HCT116 (cell line): ENCODE data around the gene CDYL2. TPM values are rescaled to one million over a fixed set of nuclear protein-coding genes. Genes with fewer than 3 reads are reported as not detected.

Experiments used
- ATAC-seq: fragments of 200-7000 bp; cut with Tn5 transposase; 2 replicates; pipeline ENCODE4 v1.9.1; 2020; ENCODE audit warnings: mild to moderate bottlenecking, moderate library complexity
- BruUV-seq: library from RNA; stranded (reverse); fragments of 400-500 nt; replicated peaks from 2 replicates; lab custom pipeline; 2021; lab: Mats Ljungman, UMichigan
- CTCF ChIA-PET: fragments of 300-600 bp; sonication (Branson Sonifier 250); formaldehyde crosslinking; loops from one replicate; lab custom pipeline; 2021; ENCODE audit warnings: antibody characterized with exemption; lab: Charles Lee
- POLR2A ChIA-PET: fragments of 300-600, 350-600 bp; sonication (Branson Sonifier 250); formaldehyde crosslinking; loops from one replicate; lab custom pipeline; 2021; ENCODE audit warnings: antibody characterized with exemption; lab: Charles Lee
- RAD21 ChIA-PET, 2 experiments: fragments of 300-600 bp; sonication (Branson Sonifier 250); formaldehyde crosslinking; loops; one replicate each; lab custom pipeline; 2023; ENCODE audit warnings: low total read pairs in 2 of 2; ENCODE audit not compliant: uncharacterized antibody in 2 of 2, unreplicated experiment in 2 of 2, low non-redundant PET in 1 of 2; lab: Charles Lee
- DNase-seq: peaks from one replicate; pipeline ENCODE4 v3.0.0-alpha.2; 2010; ENCODE audit warnings: low read depth, low spot score
- H2AFZ ChIP-seq: fragments of 200-600 bp; shearing (Covaris generic), sonication (generic); 2 replicates; pipeline ENCODE4 v1.6.1; 2017; ENCODE audit warnings: low read depth, mixed run types, mixed read lengths, antibody characterized with exemption, low read length; ENCODE audit not compliant: poor library complexity, severe bottlenecking
- H3K27ac ChIP-seq: 2 replicates; pipeline ENCODE4 v1.5.1; 2012; ENCODE audit warnings: low read depth, low read length
- H3K27me3 ChIP-seq: fragments of 200-600 bp; sonication (generic); 2 replicates; pipeline ENCODE4 v1.6.1; 2016; ENCODE audit warnings: mixed run types, low read length, mixed read lengths; ENCODE audit not compliant: insufficient read depth
- H3K36me3 ChIP-seq, 2 experiments: fragments of 200-500 bp in 1 of 2; fragments of 200-600 bp in 1 of 2; sonication (Bioruptor generic) in 1 of 2; sonication (generic) in 1 of 2; 2 replicates each; pipeline versions ENCODE4 v1.5.1 to v1.6.1; 2014 to 2016; ENCODE audit warnings: low read length in 2 of 2, inconsistent platforms in 1 of 2, mixed read lengths in 1 of 2, mixed run types in 1 of 2; ENCODE audit not compliant: insufficient read depth in 2 of 2, control insufficient read depth in 1 of 2
- H3K4me1 ChIP-seq, 2 experiments: fragments of 200-600 bp in 1 of 2; sonication (generic) in 1 of 2; 2 replicates each; pipeline versions ENCODE4 v1.5.1 to v1.6.1; 2012 to 2017; ENCODE audit warnings: low read length in 2 of 2, inconsistent platforms in 1 of 2, mild to moderate bottlenecking in 1 of 2, mixed read lengths in 1 of 2, mixed run types in 1 of 2, moderate library complexity in 1 of 2; ENCODE audit not compliant: insufficient read depth in 2 of 2, control insufficient read depth in 1 of 2
- H3K4me2 ChIP-seq: fragments of 200-600 bp; sonication (generic); 2 replicates; pipeline ENCODE4 v1.6.1; 2017; ENCODE audit warnings: mixed run types, low read length, mixed read lengths
- H3K4me3 ChIP-seq, 2 experiments: fragments of 200-600 bp in 1 of 2; sonication (generic) in 1 of 2; replicated peaks in 1 of 2; 2 replicates each; pipeline ENCODE4 v1.5.1; 2011 to 2016; ENCODE audit warnings: low read length in 2 of 2, control low read depth in 1 of 2, low read depth in 1 of 2, mild to moderate bottlenecking in 1 of 2, mixed read lengths in 1 of 2, mixed run types in 1 of 2
- H3K79me2 ChIP-seq: fragments of 200-600 bp; sonication (generic); 2 replicates; pipeline ENCODE4 v1.6.1; 2017; ENCODE audit warnings: mild to moderate bottlenecking, mixed run types, low read length, moderate library complexity, mixed read lengths; ENCODE audit not compliant: insufficient read depth
- H3K9ac ChIP-seq: fragments of 200-600 bp; sonication (generic); 2 replicates; pipeline ENCODE4 v1.6.1; 2016; ENCODE audit warnings: low read length, mixed read lengths
- H3K9me2 ChIP-seq: fragments of 200-600 bp; sonication (generic), shearing (Covaris generic); 2 replicates; pipeline ENCODE4 v1.6.1; 2017; ENCODE audit warnings: mixed run types, mild to moderate bottlenecking, moderate library complexity; ENCODE audit not compliant: insufficient read depth
- H3K9me3 ChIP-seq, 2 experiments: fragments of 200-500 bp in 1 of 2; fragments of 200-600 bp in 1 of 2; sonication (Bioruptor generic) in 1 of 2; sonication (generic) in 1 of 2; 2 replicates each; pipeline ENCODE4 v1.6.1; 2014 to 2017; ENCODE audit warnings: low read length in 2 of 2, mixed read lengths in 2 of 2, inconsistent platforms in 1 of 2, low read depth in 1 of 2, mild to moderate bottlenecking in 1 of 2, mixed run types in 1 of 2, moderate library complexity in 1 of 2; ENCODE audit not compliant: control insufficient read depth in 1 of 2, insufficient read depth in 1 of 2
- H4K20me1 ChIP-seq: fragments of 200-600 bp; sonication (generic), shearing (Covaris generic); 2 replicates; pipeline ENCODE4 v1.6.1; 2017; ENCODE audit warnings: mixed run types, mild to moderate bottlenecking, moderate library complexity; ENCODE audit not compliant: insufficient read depth
- EGR1 ChIP-seq: IDR thresholded peaks from 2 replicates; pipeline ENCODE4 v1.6.1; 2012; ENCODE audit warnings: low read depth
- ELF1 ChIP-seq: IDR thresholded peaks from 2 replicates; pipeline ENCODE4 v1.6.1; 2012; ENCODE audit warnings: low read depth, borderline replicate concordance
- EZH2phosphoT487 ChIP-seq: fragments of 200-600 bp; IDR thresholded peaks from 2 replicates; pipeline ENCODE4 v1.6.1; 2018; ENCODE audit warnings: antibody characterized with exemption, borderline replicate concordance
- RAD21 ChIP-seq: IDR thresholded peaks from 2 replicates; pipeline ENCODE4 v1.6.1; 2012; ENCODE audit warnings: low read depth, mild to moderate bottlenecking
- REST ChIP-seq: IDR thresholded peaks from 2 replicates; pipeline ENCODE4 v1.6.1; 2012; ENCODE audit warnings: low read depth
- SIN3A ChIP-seq: IDR thresholded peaks from 2 replicates; pipeline ENCODE4 v1.6.1; 2012; ENCODE audit warnings: low read depth
- SP1 ChIP-seq: IDR thresholded peaks from 2 replicates; pipeline ENCODE4 v1.6.1; 2012; ENCODE audit warnings: low read depth
- SRF ChIP-seq: IDR thresholded peaks from 2 replicates; pipeline ENCODE4 v1.6.1; 2012; ENCODE audit warnings: low read depth
- ZBTB33 ChIP-seq: IDR thresholded peaks from 2 replicates; pipeline ENCODE4 v1.6.1; 2011; ENCODE audit warnings: mild to moderate bottlenecking, low read length, moderate library complexity; ENCODE audit not compliant: insufficient replicate concordance; ENCODE audit errors: extremely low read depth
- intact Hi-C: fragments of 100-400 bp; cut with micrococcal nuclease; formaldehyde crosslinking; loops from 2 replicates; pipeline ENCODE4 v1.10.0; 2022
- total RNA-seq: library from RNA; stranded (reverse); gene quantifications from one replicate; pipeline ENCODE4 v1.2.1, GENCODE V29; 2021; ENCODE audit not compliant: unreplicated experiment
- TF ChIP-seq, protein P1 (sequence below): IDR thresholded peaks from 2 replicates; pipeline ENCODE4 v1.6.1; 2012

Gene CDYL2
- total RNA-seq, 1 experiment from 2014 or later = 0.10 TPM

DNA sequence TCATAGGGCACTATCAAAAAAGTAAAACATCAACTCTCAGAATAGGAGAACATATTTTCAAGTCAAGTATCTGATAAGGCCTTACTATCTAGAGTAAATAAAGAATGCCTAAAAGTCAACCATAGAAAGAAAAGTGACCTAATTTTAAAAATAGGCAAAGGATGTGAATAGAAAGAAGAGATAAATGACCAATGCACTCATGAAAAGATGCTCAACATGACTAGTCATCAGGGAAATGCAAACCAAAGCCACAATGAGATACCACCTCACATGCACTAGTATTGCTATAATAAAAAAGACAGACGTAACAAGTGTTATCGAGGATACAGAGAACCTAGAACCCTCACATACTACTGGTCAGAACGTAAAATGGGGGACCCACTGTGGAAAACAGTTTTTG lies 172.8 kb downstream of the CDYL2 start (continued):
- TF ChIP-seq ZBTB33 (no peak), ELF1 (no peak), SP1 (no peak)

- Histone ChIP-seq H2AFZ (no peak overlapping the region), H3K27me3 (no peaks in the 10 kb centered on the region), H3K9me3 (peaks cover 0 to 12% of the 10 kb centered on the region in 2 experiments; a peak in 1 of 4 replicates), H3K9me2 (no peaks in the 10 kb centered on the region), H3K4me3 (no peak overlapping the region), H3K9ac (no peak overlapping the region), H3K27ac (no peak overlapping the region), H3K36me3 (no peaks in the 10 kb centered on the region), H3K4me2 (no peak overlapping the region), H3K79me2 (no peaks in the 10 kb centered on the region), H4K20me1 (no peaks in the 10 kb centered on the region), H3K4me1 (no peaks in the 10 kb centered on the region)
- ChIA-PET CTCF (no interaction called here), RAD21 (no interaction called here), POLR2A (no interaction called here)
- TF ChIP-seq SRF (no peak), RAD21 (no peak), EZH2phosphoT487 (no peak), EGR1 (no peak), REST (no peak), SIN3A (no peak)
- TF ChIP-seq, protein P1, sequence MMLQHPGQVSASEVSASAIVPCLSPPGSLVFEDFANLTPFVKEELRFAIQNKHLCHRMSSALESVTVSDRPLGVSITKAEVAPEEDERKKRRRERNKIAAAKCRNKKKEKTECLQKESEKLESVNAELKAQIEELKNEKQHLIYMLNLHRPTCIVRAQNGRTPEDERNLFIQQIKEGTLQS = no peak
- intact Hi-C loops = no loop called here
- ATAC-seq (no peak), DNase-seq (no peak)
- BruUV-seq = no TSS peak
Observed at GRCh38 chr16:80628254-80628653, 176.1 kb downstream of the CDYL2 start.
